Measurements from ENCODE around the gene ECI1.

Gene ECI1

DNA sequence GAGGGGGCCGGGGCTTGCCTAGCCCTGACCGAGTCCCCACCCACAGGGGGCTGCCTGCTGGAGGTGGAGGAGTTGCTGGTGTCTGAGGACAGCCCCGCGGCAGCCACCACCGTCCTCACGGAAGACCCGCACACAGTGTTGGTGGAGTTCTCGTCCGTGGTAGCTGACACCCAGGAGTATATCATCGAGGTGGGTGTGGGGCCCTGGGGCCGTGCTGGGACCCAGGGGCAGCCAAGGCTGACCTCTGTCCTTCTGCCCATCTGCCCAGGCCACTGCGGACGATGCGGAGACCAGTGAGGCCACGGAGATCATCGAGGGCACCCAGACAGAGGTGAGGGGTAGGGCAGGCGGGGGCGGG, 16.6 kb downstream of the ECI1 start:
- Histone ChIP-seq H3K36me3 (replicated peaks; ENCODE audit: insufficient read depth, low read length) (no peaks in the 10 kb centered on the region), H3F3A (ENCODE audit: insufficient read depth, low read length) (no peaks in the 10 kb centered on the region), H3K9me3 (replicated peaks; ENCODE audit: insufficient read depth, low read length) (no peaks in the 10 kb centered on the region), H3K4me1 (ENCODE audit: low read length) (no peaks in the 10 kb centered on the region), H3K4me2 (ENCODE audit: low read depth, low read length) (no peak overlapping the region), H3K79me2 (ENCODE audit: low read length) (no peaks in the 10 kb centered on the region), H3K27me3 (replicated peaks; ENCODE audit: insufficient read depth, low read length) (no peaks in the 10 kb centered on the region; the same call in 1 of the 2 replicates), H3K9me2 (replicated peaks; ENCODE audit: insufficient read depth, low read length) (no peaks in the 10 kb centered on the region), H3K27ac (ENCODE audit: low read length) (no peak overlapping the region), H3K9ac (ENCODE audit: low read length) (no peak overlapping the region), H3K4me3 (ENCODE audit: low read length) (no peak overlapping the region), H2AFZ (ENCODE audit: low read length) (no peak overlapping the region), H4K20me1 (ENCODE audit: insufficient read depth, low read length) (no peaks in the 10 kb centered on the region)
- TF ChIP-seq EZH2phosphoT487 (IDR thresholded peaks at IDR 0.05; ENCODE audit: low read length) (no peak), EZH2 (optimal IDR thresholded peaks at IDR 0.05; ENCODE audit: low read depth, low read length) (no peak)
- no peak for DNase-seq

DNA sequence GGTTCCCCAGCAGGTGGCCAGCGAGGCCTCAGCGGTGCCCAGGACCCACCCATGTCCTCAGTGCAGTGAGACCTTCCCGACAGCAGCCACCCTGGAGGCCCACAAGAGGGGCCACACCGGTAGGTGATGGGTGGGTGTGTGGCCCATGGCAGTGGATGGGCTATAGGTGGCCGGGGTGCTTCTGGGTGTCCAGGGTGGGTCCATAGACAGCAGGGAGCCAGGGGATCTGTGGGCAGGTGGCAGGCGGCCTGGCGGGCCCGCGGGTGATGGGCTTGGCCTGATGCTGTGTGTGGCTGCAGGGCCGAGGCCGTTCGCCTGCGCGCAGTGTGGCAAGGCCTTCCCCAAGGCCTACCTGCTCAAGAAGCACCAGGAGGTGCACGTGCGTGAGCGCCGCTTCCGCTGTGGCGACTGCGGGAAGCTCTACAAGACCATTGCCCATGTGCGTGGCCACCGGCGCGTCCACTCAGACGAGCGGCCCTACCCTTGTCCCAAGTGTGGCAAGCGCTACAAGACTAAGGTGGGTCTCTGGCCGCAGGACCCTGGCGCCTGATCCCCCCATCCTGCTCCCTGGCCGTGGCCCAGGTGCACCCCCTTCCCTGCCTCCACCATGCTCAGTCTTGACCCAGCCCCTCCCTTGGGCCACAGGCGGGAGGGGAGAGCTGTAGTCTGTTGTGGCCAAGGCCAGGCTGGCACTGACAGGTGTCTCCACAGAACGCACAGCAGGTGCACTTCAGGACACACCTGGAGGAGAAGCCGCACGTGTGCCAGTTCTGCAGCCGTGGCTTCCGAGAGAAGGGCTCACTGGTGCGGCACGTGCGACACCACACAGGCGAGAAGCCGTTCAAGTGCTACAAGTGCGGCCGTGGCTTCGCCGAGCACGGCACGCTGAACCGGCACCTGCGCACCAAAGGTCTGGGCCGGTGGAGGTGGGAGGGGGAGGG, 17.2 kb downstream of the ECI1 start:
- Histone ChIP-seq H3K27me3 (replicated peaks; ENCODE audit: insufficient read depth, low read length) (no peaks in the 10 kb centered on the region; the same call in 1 of the 2 replicates), H3K27ac (ENCODE audit: low read length) (no peak overlapping the region), H3K9me2 (replicated peaks; ENCODE audit: insufficient read depth, low read length) (no peaks in the 10 kb centered on the region), H4K20me1 (ENCODE audit: insufficient read depth, low read length) (no peaks in the 10 kb centered on the region), H3F3A (ENCODE audit: insufficient read depth, low read length) (no peaks in the 10 kb centered on the region), H3K36me3 (replicated peaks; ENCODE audit: insufficient read depth, low read length) (no peaks in the 10 kb centered on the region), H3K9me3 (replicated peaks; ENCODE audit: insufficient read depth, low read length) (no peaks in the 10 kb centered on the region), H3K4me3 (ENCODE audit: low read length) (no peak overlapping the region), H3K4me1 (ENCODE audit: low read length) (no peaks in the 10 kb centered on the region), H3K79me2 (ENCODE audit: low read length) (peaks cover 3% of the 10 kb centered on the region; the same call in 1 of the 2 replicates), H3K4me2 (ENCODE audit: low read depth, low read length) (no peak overlapping the region), H2AFZ (ENCODE audit: low read length) (no peak overlapping the region), H3K9ac (ENCODE audit: low read length) (no peak overlapping the region)
- no peak for DNase-seq
- no peak for TF ChIP-seq EZH2 (optimal IDR thresholded peaks at IDR 0.05; ENCODE audit: low read depth, low read length)
- TF ChIP-seq CTCF (IDR thresholded peaks at IDR 0.05; ENCODE audit: low read length) = no peak

GRCh38 chr16:2233046-2233775, 18.2 kb downstream of the ECI1 start:
- no peak for TF ChIP-seq CTCF (IDR thresholded peaks at IDR 0.05; ENCODE audit: low read length)
- no peak for TF ChIP-seq EZH2phosphoT487 (IDR thresholded peaks at IDR 0.05; ENCODE audit: low read length)
- TF ChIP-seq EZH2 (optimal IDR thresholded peaks at IDR 0.05; ENCODE audit: low read depth, low read length) = no peak
- no peaks in the 10 kb centered on the region for H3F3A ChIP-seq (ENCODE audit: insufficient read depth, low read length)
- H3K79me2 ChIP-seq (ENCODE audit: low read length) = peaks cover 11% of the 10 kb centered on the region
- H3K36me3 ChIP-seq (replicated peaks; ENCODE audit: insufficient read depth, low read length) = no peaks in the 10 kb centered on the region
- no peak overlapping the region for H3K4me2 ChIP-seq (ENCODE audit: low read depth, low read length)
- H3K9me3 ChIP-seq (replicated peaks; ENCODE audit: insufficient read depth, low read length) = no peaks in the 10 kb centered on the region
- no peaks in the 10 kb centered on the region for H3K4me1 ChIP-seq (ENCODE audit: low read length)
- no peaks in the 10 kb centered on the region for H4K20me1 ChIP-seq (ENCODE audit: insufficient read depth, low read length)
- H3K9ac ChIP-seq (ENCODE audit: low read length) = no peak overlapping the region
- H3K27me3 ChIP-seq (replicated peaks; ENCODE audit: insufficient read depth, low read length) = no peaks in the 10 kb centered on the region; the same call in 1 of the 2 replicates
- no peak overlapping the region for H3K27ac ChIP-seq (ENCODE audit: low read length)
- no peak for DNase-seq
- no peak overlapping the region for H3K4me3 ChIP-seq (ENCODE audit: low read length)
- H3K9me2 ChIP-seq (replicated peaks; ENCODE audit: insufficient read depth, low read length) = no peaks in the 10 kb centered on the region
- H2AFZ ChIP-seq (ENCODE audit: low read length) = no peak overlapping the region
